Subcutaneous preadipocyte (primary cell): Measurements from ENCODE around the gene FAM50B. TPM values are rescaled to one million over a fixed set of nuclear protein-coding genes. Genes with fewer than 3 reads are reported as not detected.

Experiments used
- total RNA-seq: library from RNA; depleted of rRNA; stranded (reverse); fragments of >200 nt; gene quantifications from 2 replicates; pipeline ENCODE4 v1.2.3, GENCODE V29; 2012

The FAM50B gene
- 3.9 and 6.6 TPM in 2 replicates for total RNA-seq

GRCh38 chr6:3848925-3849605 is at the start of gene FAM50B:
FAM50B (plus strand) TSS chr6:3849373; CDS start chr6:3849812, 439 bp downstream.

Other genes with a start within 250 kb of the FAM50B start
- gene PXDC1, start 97.7 kb upstream of the FAM50B start, total RNA-seq = 38.7 and 41.9 TPM in 2 replicates
- gene FAM217A, start 229.8 kb downstream of the FAM50B start, total RNA-seq = not detected in 2 replicates